ENCODE results near the gene ULBP2. TPM values are rescaled to one million over a fixed set of nuclear protein-coding genes. Genes with fewer than 3 reads are reported as not detected.
"Not testable (repeated sequence)": the region's sequence is repeated elsewhere in the genome, so short reads cannot be mapped to it uniquely, and the experiment has no call there.

The ULBP2 gene
- total and polyA plus RNA-seq, 2 of the 8 experiments (the other 6 are each of a cell fraction or from before 2014, with no cell fraction given) = 0.05 TPM; not detected in 1

DNA sequence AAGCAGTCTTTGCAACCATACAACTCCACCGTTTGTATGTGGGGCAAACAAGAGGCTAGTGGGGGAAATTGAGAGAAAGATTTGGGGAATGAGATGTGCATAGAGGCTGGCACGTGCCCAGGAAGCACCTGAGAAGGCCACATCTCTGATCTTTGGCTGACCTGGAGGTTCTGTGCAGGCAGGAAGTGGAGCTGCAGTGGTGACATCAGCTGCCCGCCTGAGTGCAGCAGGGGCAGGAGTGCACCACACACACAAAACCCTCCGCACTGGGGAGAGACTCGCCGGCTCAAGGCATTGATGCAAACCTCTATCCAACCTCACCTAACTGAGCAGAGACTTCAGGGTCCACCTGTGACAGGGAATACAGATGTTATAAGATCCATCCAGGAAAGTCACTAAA, 32.6 kb downstream of the ULBP2 start:
- peaks cover 3 to 45% (median 20%) of the 10 kb centered on the region in 4 experiments for H3K27me3 ChIP-seq (replicated peaks in 1 of 4; ENCODE audit: control insufficient read depth in 3 of 4, extremely low read depth in 1 of 4, insufficient read depth in 3 of 4, low read length in 3 of 4)
- not testable (repeated sequence) for H2AK5ac ChIP-seq (ENCODE audit: low read depth, low read length); H2BK15ac ChIP-seq (ENCODE audit: low read length); H2BK12ac ChIP-seq (ENCODE audit: low read depth, low read length); H3K79me2 ChIP-seq (ENCODE audit: control insufficient read depth in 1 of 2, insufficient read depth in 2 of 2, low read length in 2 of 2); H3K27ac ChIP-seq (ENCODE audit: low read depth, low read length); H3K79me1 ChIP-seq (ENCODE audit: low read depth, low read length); H4K91ac ChIP-seq (replicated peaks; ENCODE audit: insufficient read length, low read length); H3K4ac ChIP-seq (replicated peaks; ENCODE audit: insufficient read length, low read depth, low read length); H4K20me1 ChIP-seq (replicated peaks in 1 of 2; ENCODE audit: control insufficient read depth in 1 of 2, insufficient read depth in 2 of 2, low read length in 2 of 2); FAIRE-seq; H3K23me2 ChIP-seq (ENCODE audit: low read depth, low read length); H2BK5ac ChIP-seq (ENCODE audit: low read depth, low read length); H4K8ac ChIP-seq (ENCODE audit: extremely low read depth, insufficient read depth, low read length); H4K5ac ChIP-seq (ENCODE audit: insufficient read length, low read depth, low read length); H3K9me3 ChIP-seq (ENCODE audit: insufficient read depth in 2 of 2, low read depth in 1 of 2, low read length in 1 of 2); H3K4me3 ChIP-seq (ENCODE audit: extremely low read depth in 1 of 4, insufficient read depth in 2 of 4, low read depth in 3 of 4, low read length in 4 of 4); H3K9ac ChIP-seq (replicated peaks in 1 of 4; ENCODE audit: extremely low read depth in 1 of 4, low read depth in 3 of 4, low read length in 3 of 4); H3K23ac ChIP-seq (ENCODE audit: insufficient read length); H3K56ac ChIP-seq (replicated peaks; ENCODE audit: insufficient read length, low read depth, low read length); H3K36me3 ChIP-seq (ENCODE audit: control insufficient read depth in 2 of 4, insufficient read depth in 4 of 4, low read length in 3 of 4); H2AFZ ChIP-seq (ENCODE audit: low read length); H3K4me1 ChIP-seq (replicated peaks in 1 of 4; ENCODE audit: control insufficient read depth in 3 of 4, insufficient read depth in 4 of 4, low read length in 3 of 4); H2BK120ac ChIP-seq (replicated peaks; ENCODE audit: low read depth, low read length); H2BK20ac ChIP-seq (ENCODE audit: low read length); H3K18ac ChIP-seq (ENCODE audit: extremely low read depth, low read length); H3K14ac ChIP-seq (ENCODE audit: insufficient read length); H3K4me2 ChIP-seq (ENCODE audit: insufficient read depth in 1 of 2, low read depth in 2 of 2, low read length in 2 of 2)
- ChIA-PET POLR2A (ENCODE audit: partially characterized antibody) (interaction anchor here (2.0 kb wide), 1 partner anchor 11 kb away, joined by 6 read pairs; the partner anchor contains the start of gene ULBP1), CTCF (ENCODE audit: partially characterized antibody) (interaction anchor here (0.5 to 1.2 kb wide), 4 partner anchors 11 to 843 kb away, joined by 3 to 4 read pairs (median 4); partner anchors contain the start of gene ULBP1)
- peak in 1 of 2 experiments; percentile 35 for DNase-seq (ENCODE audit: low read depth in 1 of 2, low spot score in 2 of 2)
- 73% methylated on average over 6 of the region's 6 CpGs; no CpG with 5 or more reads in 1 of the 2 experiments for WGBS, 2 experiments (ENCODE audit: extremely low coverage in 1 of 2, insufficient coverage in 1 of 2, insufficient read length in 1 of 2, insufficient replicate concordance in 2 of 2, low coverage in 1 of 2, low lambda C conversion rate in 2 of 2, missing lambda C conversion rate in 1 of 2)

Data from H1 (cell line).